HG03521 (cell line): ENCODE data around the gene SPECC1L.

Experiments
- ATAC-seq: cut with Tn5 transposase; IDR thresholded peaks from one replicate; pipeline ENCODE4 v1.9.1; 2021; ENCODE audit warnings: mild to moderate bottlenecking, moderate library complexity; ENCODE audit not compliant: unreplicated experiment

Gene SPECC1L

DNA sequence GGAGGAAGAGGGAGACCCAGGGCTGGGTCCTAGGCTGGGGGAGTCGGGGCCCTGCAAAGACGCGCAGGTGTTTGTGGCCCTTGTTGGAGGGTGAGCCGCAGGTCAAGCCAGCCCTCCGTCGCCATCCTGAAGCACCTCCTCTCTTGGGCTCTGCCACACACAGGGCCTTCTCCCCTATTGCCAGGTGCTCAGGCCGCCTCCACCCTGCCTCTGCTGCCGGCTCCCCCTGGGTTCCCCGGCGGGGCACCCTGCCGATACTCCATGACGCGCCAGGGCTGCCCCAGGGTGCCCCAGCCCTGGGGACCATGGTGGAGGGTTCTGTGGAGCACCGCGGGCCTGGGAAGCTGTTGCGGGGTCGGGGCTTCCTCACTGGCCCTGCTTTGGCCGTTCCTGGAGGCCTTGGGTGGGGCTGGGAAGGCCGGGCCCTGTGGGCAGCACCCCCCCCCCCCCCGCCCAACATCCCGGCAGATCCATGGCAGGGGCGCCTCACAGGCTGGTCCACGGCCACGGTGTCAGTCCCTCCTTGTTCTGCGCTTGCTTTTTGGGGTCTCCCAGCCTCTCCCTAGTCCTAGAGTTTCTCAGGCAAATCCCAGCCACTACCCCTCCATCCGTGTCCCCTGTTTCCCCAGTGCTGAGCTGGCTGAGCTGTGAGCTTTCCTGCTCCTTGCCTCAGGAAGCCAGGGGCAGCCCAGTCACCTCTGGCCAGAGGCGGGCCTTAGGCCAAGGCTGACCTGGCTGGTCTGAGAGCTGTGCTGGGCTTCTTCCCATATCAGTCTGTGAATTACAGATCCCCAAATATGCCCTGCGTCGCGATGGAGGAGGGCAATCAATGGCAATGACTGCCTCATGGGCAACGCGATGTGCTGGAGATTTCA, 154.5 kb downstream of the SPECC1L start:
- no peak for ATAC-seq

DNA sequence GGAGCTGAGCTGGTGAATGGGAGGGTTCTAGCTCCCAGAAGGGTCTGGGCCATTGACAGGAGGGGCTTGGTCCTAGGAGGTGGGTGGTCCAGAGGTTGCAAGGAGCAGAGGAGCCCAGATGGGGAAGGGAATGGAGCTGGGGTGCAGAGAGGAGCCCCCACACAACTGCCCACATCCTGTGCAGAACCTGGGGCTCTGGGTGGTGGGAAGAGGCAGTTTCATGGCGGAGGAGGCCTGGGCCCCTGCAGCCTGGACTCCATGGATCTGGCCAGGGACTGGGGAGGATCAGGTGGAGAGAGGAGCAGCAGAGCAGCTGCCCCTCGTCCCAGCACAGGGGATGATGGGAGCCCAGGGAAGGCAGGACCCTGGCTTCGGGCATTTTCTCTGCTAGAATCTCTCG, 155.8 kb downstream of the SPECC1L start:
- no peak for ATAC-seq

DNA sequence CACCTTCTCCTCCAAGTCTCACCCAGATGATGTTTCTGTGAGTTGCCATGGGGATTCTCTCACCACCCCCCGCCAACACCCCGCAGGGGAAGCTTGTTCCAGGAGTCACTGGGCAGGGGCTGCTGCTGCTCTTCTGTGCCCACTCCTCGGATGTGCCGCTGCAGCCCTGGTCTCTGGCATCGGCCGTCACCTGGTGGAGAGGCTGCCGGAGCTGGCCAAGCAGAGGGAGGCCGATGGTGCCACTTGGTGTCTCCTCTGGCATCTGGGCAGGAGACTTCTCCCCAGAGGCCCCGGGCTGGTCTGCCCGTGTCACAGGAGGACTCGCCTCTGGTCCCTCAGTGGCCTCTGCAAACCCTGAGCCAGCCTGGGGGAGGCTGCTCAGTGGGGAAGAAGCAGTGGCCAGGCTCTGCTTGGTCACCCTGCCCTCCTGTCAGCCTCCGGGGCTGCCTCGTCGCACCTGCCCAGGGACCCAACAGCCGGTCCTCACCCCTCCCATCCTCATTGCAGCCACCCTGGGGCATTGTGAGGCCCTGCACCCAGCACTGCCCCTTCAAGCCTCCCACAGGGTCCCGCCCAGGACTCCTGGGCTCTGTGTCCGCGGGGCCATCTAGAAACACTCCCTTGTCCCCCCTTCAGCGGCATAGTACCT, 156.3 kb downstream of the SPECC1L start:
- ATAC-seq = no peak

DNA sequence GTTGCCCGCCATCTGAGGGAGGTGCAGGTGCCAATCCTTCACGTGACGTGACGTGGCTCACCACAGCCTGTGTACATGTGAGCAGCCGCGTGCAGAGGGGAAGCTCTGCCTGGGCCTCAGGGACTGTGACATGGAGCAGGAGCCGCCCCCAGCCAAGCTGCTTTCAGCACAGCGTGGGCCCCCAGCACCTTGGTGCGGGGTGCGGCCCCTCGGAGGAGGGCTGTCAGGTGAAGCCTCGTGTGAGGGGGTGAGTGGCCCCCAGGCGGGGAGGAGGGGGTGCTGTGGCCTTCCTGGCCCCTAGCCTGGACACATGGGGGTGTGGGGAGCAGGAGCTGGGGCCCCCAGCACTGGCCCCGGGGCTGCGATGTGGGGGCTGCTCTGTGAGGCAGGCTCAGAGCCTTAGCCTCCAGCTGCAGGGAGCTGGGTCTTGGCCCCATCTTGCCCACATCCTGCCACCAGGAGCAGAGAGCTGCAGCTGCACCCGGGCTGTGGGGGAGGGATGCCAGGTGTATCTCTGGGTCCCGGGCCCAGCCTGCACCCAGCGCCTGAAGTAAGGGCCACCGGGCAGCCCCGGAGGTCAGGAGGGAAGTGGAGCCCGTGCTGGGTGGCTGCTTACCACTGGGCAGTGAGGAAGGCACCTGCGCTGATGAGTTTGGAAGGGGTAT, 157.0 kb downstream of the SPECC1L start, which contains the start of gene ADORA2A:
Gene ADORA2A, plus strand, starts transcription at position 100 of the 665 bp plus-strand sequence. CDS start 5,806 bp downstream, outside the sequence.
- ATAC-seq = peak; percentile 41

- no peak for ATAC-seq
These were observed 158.2 kb downstream of the SPECC1L start for GRCh38 chr22:24428751-24429410.

DNA sequence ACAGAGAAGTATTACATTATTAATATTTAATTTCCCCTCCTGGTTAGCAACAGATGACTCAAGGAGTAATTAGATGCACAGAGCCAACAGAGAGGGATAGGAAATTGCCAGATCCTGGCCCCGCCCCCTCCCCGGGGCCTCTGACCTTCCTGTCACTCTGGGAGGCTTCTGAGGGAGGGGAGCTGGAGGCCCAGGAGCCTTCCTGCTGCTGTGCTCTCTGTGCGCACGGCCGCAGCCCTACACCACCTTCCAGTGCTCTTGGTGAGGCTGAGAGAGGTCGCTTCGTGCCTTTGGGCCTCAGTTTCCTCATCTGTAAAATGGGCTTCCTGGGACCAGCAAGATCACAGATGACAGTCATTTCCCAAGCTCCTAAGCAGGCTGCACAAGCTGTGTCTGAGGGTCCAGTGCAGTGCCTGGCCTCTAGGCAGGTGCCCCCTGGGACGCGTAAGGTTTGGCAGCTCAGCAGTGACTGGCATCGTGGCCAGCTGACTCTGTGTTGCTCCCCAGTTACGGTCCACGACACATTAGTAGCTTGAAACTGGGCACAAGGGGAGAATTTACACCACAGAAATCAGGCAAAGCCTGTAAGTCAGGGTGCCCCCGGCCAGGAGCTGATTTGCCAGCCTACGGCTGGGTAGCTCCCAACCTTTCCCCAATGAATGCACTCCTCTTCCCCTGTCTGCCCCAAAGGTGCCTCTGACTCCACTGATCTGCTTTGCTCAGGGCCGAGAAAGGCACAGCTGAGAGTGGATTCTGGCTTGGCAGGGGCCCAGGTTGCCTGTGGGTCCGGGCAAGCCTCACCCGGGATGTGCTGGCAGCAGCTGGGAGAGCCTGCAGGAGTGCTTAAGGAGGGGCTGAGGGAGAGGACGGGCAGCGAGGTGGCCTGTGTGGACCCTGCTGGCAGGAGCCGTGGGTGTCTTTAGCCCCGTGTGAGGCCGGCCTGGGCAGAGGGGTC, 159.1 kb downstream of the SPECC1L start:
- no peak for ATAC-seq

DNA sequence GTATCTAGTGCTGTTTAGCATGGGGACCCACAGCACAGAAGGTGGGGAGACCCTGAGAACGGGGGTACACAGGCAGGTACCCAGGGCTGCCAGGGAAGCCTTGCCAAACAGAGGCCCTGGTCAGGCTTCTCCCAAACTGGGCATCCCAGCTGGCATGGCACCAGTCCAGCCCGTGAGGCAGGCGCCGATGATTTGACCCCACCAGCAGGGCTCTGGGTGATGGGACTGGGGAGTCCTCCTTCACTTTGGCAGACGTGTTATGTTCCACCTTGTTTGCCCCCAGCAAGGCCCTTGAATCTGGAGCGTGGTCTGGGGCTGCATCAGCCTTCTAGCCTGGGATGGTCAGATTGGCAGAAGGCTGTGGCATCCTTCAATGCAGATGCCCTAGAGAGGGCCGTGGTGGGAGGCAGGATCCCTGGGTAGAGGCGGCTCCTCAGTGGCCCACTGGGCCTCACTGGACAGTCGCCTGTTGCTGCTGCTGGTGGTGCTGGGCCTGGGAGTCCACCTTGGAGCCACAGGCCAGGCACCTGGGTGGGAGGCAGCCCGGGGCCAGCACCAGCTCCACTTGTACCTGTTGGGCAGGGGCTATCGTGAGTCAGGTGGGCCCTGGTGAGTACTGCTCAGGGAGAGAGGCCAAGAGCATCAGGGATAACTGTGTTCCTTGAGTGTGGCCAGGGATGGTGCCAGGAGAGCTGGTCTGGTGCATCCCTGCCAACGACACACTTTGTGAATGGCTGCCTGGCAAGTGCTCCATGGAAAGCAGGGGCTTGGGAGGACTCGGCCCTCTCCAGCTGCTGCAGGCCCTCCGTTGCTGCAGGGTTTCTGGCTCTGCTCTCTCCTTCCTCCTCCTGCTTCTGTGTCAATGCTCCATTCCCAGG, 160.0 kb downstream of the SPECC1L start:
- ATAC-seq = no peak

GRCh38 chr22:24431309-24432034, 160.8 kb downstream of the SPECC1L start:
- no peak for ATAC-seq

- ATAC-seq = no peak
These were observed 161.6 kb downstream of the SPECC1L start for GRCh38 chr22:24432059-24432853.

DNA sequence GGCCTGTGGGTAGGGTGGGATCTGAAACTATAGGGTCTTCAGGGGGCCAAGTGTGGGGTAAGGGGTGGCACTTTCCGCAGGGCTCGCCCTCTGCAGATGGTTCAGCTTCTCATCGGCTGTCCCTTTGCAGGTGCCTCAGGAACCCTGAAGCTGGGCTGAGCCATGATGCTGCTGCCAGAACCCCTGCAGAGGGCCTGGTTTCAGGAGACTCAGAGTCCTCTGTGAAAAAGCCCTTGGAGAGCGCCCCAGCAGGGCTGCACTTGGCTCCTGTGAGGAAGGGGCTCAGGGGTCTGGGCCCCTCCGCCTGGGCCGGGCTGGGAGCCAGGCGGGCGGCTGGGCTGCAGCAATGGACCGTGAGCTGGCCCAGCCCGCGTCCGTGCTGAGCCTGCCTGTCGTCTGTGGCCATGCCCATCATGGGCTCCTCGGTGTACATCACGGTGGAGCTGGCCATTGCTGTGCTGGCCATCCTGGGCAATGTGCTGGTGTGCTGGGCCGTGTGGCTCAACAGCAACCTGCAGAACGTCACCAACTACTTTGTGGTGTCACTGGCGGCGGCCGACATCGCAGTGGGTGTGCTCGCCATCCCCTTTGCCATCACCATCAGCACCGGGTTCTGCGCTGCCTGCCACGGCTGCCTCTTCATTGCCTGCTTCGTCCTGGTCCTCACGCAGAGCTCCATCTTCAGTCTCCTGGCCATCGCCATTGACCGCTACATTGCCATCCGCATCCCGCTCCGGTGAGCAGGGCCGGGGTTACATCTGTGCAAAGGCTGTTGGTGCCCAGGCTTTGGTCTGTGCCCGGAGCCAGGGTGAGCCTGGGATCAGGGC, 162.6 kb downstream of the SPECC1L start:
- no peak for ATAC-seq

GRCh38 chr22:24433828-24434470, 163.3 kb downstream of the SPECC1L start:
- peak; percentile 43 for ATAC-seq

- peak; percentile 45 for ATAC-seq
These were observed 164.1 kb downstream of the SPECC1L start for GRCh38 chr22:24434471-24435322.

DNA sequence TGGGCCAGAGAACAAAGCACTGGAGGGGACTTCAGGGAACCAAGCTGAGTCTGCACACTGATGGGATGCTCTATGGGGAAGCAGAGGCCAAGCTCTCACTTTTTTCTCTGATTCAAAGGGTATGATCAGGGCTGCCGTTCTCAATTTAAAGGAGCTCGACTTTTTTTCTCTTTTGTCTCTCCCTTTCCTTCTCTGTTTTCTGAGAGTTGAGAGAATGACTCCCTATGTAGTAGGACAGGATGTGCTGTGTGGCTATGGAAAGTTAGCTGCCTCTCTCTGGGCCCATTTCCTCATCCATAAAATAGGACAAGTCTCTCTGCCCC, 164.7 kb downstream of the SPECC1L start:
- ATAC-seq = no peak

- ATAC-seq = no peak
These were observed 165.3 kb downstream of the SPECC1L start for GRCh38 chr22:24435861-24436371.

GRCh38 chr22:24436553-24436952, 165.9 kb downstream of the SPECC1L start:
- ATAC-seq = no peak
